ENCODE results near the gene TAF6. TPM values are rescaled to one million over a fixed set of nuclear protein-coding genes. Genes with fewer than 3 reads are reported as not detected.

The TAF6 gene
- total RNA-seq, 1 experiment from 2014 or later, result 41.0 TPM

- DNase-seq (ENCODE audit: extremely low read depth, low read depth), result no peak
These were observed 43.7 kb downstream of the TAF6 start for GRCh38 chr7:100075418-100075817.

GRCh38 chr7:100074841-100075240 lies 44.3 kb downstream of the TAF6 start:
- DNase-seq (ENCODE audit: extremely low read depth, low read depth), result no peak

GRCh38 chr7:100072462-100072861 lies 46.7 kb downstream of the TAF6 start:
- no peak for DNase-seq (ENCODE audit: extremely low read depth, low read depth)

- DNase-seq (ENCODE audit: extremely low read depth, low read depth), result no peak
These were observed 48.0 kb downstream of the TAF6 start for GRCh38 chr7:100071018-100071723.

GRCh38 chr7:100069991-100070390 lies 49.2 kb downstream of the TAF6 start:
- DNase-seq (ENCODE audit: extremely low read depth, low read depth), result no peak

- DNase-seq (ENCODE audit: extremely low read depth, low read depth), result no peak
These were observed 52.2 kb downstream of the TAF6 start for GRCh38 chr7:100066953-100067352.

- DNase-seq (ENCODE audit: extremely low read depth, low read depth), result no peak
These were observed 53.5 kb downstream of the TAF6 start for GRCh38 chr7:100065452-100066186.

GRCh38 chr7:100064162-100064561 lies 55.0 kb downstream of the TAF6 start:
- DNase-seq (ENCODE audit: extremely low read depth, low read depth), result no peak

GRCh38 chr7:100063376-100063775 lies 55.8 kb downstream of the TAF6 start:
- DNase-seq (ENCODE audit: extremely low read depth, low read depth), result no peak

- DNase-seq (ENCODE audit: extremely low read depth, low read depth), result no peak
These were observed 57.5 kb downstream of the TAF6 start for GRCh38 chr7:100061518-100062193.

- no peak for DNase-seq (ENCODE audit: extremely low read depth, low read depth)
These were observed 59.9 kb downstream of the TAF6 start for GRCh38 chr7:100059251-100059739.

Small RNA genes lying within 50 kb of the gene (small RNA-seq; reads per million reads assigned to genes)
- gene MIR106B (9.2 to 100 reads per million in 2 experiments), gene MIR25 (136 to 2,636 reads per million in 2 experiments), gene MIR93 (28.8 to 530 reads per million in 2 experiments)

Other genes with a start within 250 kb of the TAF6 start
- 0.10 TPM in 1 of 2 replicates, not detected in the other for gene OR2AE1, start 242.3 kb downstream of the TAF6 start, total RNA-seq (2014; rRNA removed; shearing (Covaris generic))
- gene TRIM4, start 199.8 kb downstream of the TAF6 start, total RNA-seq (2014; rRNA removed; shearing (Covaris generic)), result 31.3 and 39.0 TPM in 2 replicates
- not detected in 2 replicates for gene GJC3, start 189.7 kb downstream of the TAF6 start, total RNA-seq (2014; rRNA removed; shearing (Covaris generic))
- gene AZGP1, start 143.3 kb downstream of the TAF6 start, total RNA-seq (2014; rRNA removed; shearing (Covaris generic)), result not detected in 2 replicates
- 16.1 and 19.9 TPM in 2 replicates for gene ZKSCAN1, start 103.8 kb downstream of the TAF6 start, total RNA-seq (2014; rRNA removed; shearing (Covaris generic))
- 12.6 and 13.5 TPM in 2 replicates for gene ZSCAN21, start 69.6 kb downstream of the TAF6 start, total RNA-seq (2014; rRNA removed; shearing (Covaris generic))
- gene ZNF3, start 37.6 kb downstream of the TAF6 start, total RNA-seq (2014; rRNA removed; shearing (Covaris generic)), result 29.1 and 30.5 TPM in 2 replicates
- gene COPS6, start 30.4 kb downstream of the TAF6 start, total RNA-seq (2014; rRNA removed; shearing (Covaris generic)), result 59.3 and 73.8 TPM in 2 replicates
- gene MCM7, start 18.0 kb downstream of the TAF6 start, total RNA-seq (2014; rRNA removed; shearing (Covaris generic)), result 88.4 and 91.0 TPM in 2 replicates
- 15.8 and 18.1 TPM in 2 replicates for gene AP4M1, start 17.7 kb downstream of the TAF6 start, total RNA-seq (2014; rRNA removed; shearing (Covaris generic))
- gene CNPY4, start 276 bp upstream of the TAF6 start, total RNA-seq (2014; rRNA removed; shearing (Covaris generic)), result 4.7 and 6.9 TPM in 2 replicates
- 0.69 and 0.89 TPM in 2 replicates for gene MBLAC1, start 7.6 kb upstream of the TAF6 start, total RNA-seq (2014; rRNA removed; shearing (Covaris generic))
- gene LAMTOR4, start 29.6 kb upstream of the TAF6 start, total RNA-seq (2014; rRNA removed; shearing (Covaris generic)), result 81.9 and 83.0 TPM in 2 replicates
- gene TRAPPC14, start 39.4 kb upstream of the TAF6 start, total RNA-seq (2014; rRNA removed; shearing (Covaris generic)), result 5.7 and 10.2 TPM in 2 replicates
- 0.12 and 0.55 TPM in 2 replicates for gene GAL3ST4, start 49.3 kb upstream of the TAF6 start, total RNA-seq (2014; rRNA removed; shearing (Covaris generic))
- gene GPC2, start 58.0 kb upstream of the TAF6 start, total RNA-seq (2014; rRNA removed; shearing (Covaris generic)), result 2.9 and 3.7 TPM in 2 replicates
- 0.05 TPM in 1 of 2 replicates, not detected in the other for gene STAG3, start 58.6 kb upstream of the TAF6 start, total RNA-seq (2014; rRNA removed; shearing (Covaris generic))
- gene PVRIG, start 100.6 kb upstream of the TAF6 start, total RNA-seq (2014; rRNA removed; shearing (Covaris generic)), result not detected in 2 replicates
- gene SPDYE3, start 188.3 kb upstream of the TAF6 start, total RNA-seq (2014; rRNA removed; shearing (Covaris generic)), result not detected in 2 replicates
- gene PILRB, start 238.8 kb upstream of the TAF6 start, total RNA-seq (2014; rRNA removed; shearing (Covaris generic)), result 19.9 and 22.5 TPM in 2 replicates

All from NCI-H460 (cell line).